ENCODE measurements around the gene PCDH10.

GRCh38 chr4:133208694-133209285 is 59.7 kb downstream of the PCDH10 start:
- TF ChIP-seq CTCF (IDR thresholded peaks at IDR 0.05; ENCODE audit: low read length) = no peak
- no peak for TF ChIP-seq EZH2 (optimal IDR thresholded peaks at IDR 0.05; ENCODE audit: low read depth, low read length)
- no peak for TF ChIP-seq EZH2phosphoT487 (IDR thresholded peaks at IDR 0.05; ENCODE audit: low read length)

Measured in MM.1S (cell line).